Suppressor macrophage treated with lipopolysaccharide for 1 hour (primary cell): Measurements from ENCODE around the gene KLHL3.
A peak's percentile ranks its signal among the peaks of the same experiment; 100 is the strongest.

ENCODE experiments used
- DNase-seq, 3 donors: peaks; one replicate each; pipeline ENCODE4 v3.0.0-alpha.2; 2020 to 2022

KLHL3 gene

DNA sequence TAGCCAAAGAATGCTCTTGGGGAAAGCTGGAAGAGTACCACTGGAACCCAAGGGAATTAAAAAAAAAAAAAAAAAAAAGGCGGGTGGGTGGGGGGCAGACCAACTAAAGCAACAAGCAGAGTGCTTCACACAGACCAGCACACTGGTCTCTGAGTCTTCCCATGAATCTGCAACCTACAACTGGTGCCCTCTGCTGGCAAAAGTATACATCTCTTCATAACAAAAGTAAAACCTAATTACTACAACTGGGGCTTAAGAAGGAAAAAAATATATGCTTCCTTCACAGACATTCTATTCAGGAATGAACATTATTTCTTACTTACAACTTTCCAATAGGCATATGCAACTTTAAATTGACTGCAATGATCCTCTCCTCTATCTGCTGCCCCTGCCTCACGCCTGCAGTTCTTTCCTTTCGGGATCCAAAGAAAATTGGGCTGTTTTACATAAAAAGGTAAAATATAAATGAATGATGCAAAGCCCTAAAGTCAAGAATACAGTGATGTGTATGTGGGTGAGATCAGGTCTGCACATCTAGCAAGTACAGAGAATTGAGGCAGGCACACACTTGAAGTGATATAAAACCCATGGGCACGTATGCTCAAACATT lies 7.2 kb upstream of the KLHL3 start:
- DNase-seq = peak; percentile 86 to 91 (median 89)

DNA sequence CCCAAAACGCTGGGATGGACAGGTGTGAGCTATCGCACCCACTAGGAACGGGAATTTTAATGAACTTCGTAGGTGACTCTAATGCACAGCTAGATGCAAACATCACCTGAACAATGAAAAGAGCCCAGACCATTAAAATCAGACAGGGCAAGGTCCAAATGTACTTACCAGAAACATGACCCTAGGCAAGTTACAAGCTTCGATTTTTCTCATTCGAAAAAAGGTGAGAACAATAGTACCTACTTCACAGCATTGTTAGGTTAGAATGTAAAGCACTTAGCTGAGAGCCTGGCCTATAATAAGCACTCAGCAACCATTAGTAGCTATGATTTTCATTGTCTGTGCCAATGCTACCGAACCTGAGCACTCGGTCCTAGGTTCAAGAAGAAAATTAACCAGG lies 5.8 kb upstream of the KLHL3 start:
- DNase-seq = no peak

DNA sequence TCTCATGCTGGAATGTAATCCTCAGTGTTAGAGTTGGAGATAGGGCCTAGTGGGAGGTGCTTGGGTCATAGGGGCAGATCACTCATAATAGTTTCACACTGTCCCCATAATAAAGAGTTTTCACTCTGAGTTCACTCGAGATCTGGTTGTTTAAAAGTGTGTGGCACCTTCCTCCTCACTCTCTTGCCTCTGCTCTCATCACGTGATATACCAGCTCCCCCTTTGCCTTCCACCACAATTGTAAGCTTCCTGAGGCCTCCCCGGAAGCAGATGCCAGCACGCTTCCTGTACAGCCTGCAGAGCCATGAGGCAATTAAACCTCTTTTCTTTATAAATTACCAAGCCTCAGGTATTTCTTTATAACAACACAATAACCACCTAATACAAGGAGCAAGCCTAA lies 3.8 kb upstream of the KLHL3 start:
- no peak for DNase-seq

DNA sequence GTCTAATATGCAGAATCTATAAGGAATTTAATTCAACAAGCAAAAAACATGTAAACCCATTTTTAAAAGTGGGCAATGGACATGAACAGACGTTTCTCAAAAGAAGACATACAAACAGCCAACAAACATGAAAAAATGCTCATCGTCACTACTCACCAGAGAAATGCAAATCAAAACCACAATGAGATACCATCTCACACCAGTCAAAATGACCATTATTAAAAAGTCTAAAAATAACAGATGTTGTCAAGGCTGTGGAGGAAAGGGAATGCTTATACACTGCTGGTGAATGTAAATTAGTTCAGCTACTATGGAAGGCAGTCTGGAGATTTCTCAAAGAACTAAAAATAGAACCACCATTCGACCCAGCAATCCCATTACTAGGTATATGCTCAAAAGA lies 3.1 kb upstream of the KLHL3 start:
- no peak for DNase-seq

DNA sequence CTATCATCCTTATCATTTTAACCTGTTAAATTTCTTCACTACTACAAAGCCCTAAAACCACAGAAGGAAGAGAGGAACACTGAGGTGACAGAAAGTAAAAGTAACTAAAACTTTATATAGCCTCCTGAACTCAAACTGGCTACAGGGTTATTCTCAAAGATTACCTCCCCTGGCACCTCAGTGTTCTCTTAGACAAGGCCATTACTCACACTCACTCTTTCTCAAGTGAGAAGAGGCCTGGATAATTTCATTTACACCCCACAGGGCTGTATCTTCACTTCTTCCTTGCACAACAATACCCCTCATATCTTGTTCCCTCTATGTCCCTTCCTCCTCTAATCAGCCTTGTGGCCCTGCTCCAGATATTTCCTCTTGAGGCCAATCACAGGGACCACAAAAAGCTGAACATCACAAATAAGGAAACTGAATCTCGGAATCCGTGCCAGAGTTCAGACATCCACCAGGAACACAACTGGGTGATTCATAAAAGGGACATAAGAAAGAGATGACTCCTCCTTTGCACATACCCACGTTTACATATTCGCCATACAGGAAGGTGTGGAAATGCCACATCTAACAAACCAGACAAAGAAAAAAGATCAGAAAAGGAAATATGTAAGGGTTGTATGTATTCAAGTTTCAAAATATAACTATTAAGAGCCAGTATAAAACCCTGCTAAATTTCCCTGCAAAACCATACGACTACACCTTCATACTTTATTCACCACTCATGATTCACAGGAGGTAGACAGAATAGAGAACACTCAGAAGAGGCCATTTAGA lies 1.7 kb upstream of the KLHL3 start:
- peak; percentile 84 to 95 (median 95) for DNase-seq

DNA sequence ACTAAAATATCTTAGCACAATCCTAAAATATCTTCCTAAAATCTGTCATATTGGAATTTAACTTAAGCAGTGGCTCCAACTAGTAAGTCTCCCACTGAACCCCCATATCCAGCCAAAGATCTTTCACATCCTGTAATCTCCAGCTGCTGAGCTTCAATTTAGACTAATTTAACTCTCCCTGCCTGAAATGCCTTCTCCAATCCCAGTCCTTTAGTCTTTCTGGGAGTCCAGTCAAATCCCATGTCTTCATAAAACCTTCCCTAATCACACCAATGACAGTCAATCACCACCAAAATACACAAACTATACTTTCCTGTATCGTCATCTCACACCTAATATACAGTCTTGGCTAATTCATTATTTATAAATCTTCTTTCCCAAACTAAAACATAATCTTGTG lies 607 bp upstream of the KLHL3 start:
- DNase-seq = no peak

DNA sequence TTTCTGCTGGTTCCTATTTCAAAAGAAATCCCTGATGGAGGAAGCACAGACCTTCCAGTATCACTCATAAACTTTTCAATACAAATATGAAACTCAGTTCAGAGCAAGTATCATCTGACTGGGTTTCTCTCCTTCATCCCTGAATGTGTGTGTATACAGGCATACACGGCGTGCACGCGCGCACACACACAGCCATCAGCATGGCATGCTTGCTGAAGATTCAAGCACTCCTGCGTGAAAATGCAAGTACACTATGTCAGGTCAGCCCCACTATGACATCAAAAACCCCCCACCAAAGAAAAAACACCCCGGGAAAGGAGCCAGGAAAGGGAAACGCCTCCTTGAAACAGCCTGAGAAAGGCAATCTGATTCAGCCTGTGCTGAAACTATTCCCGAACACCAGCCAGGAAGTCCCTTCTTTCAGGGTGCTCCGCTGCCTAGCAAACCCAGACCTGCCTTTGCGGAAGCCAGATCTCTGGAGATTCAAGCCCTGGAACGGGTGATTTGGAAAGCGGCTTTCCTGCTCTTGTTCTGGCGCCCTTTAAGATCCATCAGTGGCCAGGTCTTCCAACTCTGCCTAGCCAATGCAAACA lies 831 bp downstream of the KLHL3 start:
- DNase-seq = peak; percentile 75 to 80 (median 76)

DNA sequence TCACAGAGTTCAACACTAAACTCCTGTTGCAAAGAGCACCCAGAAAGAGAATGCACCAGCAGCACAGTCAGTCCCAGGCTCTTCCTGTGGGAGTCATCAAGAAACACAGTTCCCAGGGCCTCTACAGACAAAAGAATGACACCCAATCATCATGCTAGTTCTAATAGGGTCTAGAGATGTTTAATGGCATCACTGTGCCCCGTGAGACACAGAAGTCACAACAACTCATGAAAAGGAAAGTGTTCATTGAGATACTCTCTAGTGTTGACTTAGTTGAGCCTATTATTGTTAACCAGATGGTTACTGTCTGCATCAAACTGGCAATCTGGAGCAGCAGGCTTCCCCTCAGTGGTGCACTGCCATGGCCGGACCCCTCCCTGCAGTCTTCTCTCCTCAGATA lies 1.6 kb downstream of the KLHL3 start:
- peak; percentile 18 to 36 (median 35) for DNase-seq

DNA sequence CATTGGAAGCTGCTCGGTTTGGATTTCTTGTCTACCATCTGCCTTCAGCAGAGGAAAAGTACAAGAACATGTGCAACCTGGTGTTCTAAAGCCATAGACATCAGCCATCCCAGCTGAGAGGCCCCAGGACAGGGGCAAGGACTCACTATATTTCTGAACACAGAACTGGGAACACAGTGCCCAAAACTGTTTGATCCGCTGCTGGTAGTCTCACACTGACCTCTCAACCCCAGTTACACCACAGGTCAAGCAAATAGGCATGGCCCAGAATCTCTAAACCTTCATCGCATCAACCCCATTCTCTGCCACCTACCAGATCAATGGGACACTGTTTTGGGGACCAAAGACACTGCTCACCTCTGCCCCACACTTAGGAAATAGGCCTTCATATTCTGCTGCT lies 2.0 kb downstream of the KLHL3 start:
- DNase-seq = no peak

DNA sequence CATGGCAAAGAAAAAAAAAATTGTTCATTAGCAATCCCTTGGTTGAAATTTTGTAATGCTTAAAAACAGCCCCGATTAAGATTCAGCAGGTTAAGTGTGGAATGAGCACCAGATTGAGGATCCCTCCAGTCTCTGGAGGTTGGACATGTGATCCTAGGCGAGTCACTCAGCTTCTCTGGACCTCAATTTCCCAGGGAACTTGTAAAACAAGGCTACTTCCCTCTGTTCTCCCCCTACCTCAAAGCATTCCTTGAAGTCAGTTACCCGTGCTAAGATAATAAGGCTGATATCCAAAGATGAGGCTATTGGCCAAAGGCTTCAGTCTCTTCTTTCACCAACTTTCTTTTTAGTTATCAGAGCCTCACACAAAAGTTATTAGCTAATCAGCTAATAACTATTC lies 2.9 kb downstream of the KLHL3 start:
- peak in 2 of 3 donors; percentile 19 to 32 for DNase-seq

DNA sequence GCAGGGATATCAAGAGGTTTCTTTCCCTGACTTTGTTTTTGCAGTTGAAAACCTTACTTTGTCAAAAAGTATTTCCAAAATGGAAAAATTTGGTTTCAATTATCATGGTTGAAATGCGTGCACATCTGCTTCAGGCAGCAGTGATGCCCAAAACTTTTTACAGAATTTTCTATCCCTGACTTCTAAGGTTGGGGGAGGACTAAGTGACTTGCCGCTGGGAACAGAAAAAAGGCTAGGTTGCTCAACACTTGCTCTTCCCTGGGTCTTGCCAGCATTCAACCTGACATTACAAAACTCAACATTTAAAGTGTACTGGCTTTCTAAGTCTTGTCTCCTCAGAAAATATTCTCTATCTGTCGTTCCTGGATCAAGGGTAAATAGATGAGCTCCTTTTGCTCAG lies 4.7 kb downstream of the KLHL3 start:
- DNase-seq = no peak

DNA sequence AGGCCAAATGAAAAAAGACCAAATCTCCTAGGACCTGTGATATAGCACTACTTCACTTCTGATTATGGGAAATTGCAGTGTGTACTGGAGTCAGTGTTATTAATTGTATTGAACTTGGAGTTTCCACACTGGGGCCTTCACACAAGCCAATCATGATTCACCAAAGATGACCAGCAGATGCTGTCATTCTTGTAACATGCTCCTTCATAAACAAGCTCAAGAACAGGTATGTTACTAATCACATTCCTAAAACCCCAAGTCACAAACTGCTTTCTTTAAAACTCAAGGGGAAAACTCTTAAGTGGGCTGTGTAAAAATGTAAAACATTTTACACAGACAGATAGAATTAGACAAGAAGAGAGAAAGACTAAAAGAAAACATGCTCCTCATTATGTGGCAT lies 5.6 kb downstream of the KLHL3 start:
- DNase-seq = peak in 2 of 3 donors; percentile 21 to 27

DNA sequence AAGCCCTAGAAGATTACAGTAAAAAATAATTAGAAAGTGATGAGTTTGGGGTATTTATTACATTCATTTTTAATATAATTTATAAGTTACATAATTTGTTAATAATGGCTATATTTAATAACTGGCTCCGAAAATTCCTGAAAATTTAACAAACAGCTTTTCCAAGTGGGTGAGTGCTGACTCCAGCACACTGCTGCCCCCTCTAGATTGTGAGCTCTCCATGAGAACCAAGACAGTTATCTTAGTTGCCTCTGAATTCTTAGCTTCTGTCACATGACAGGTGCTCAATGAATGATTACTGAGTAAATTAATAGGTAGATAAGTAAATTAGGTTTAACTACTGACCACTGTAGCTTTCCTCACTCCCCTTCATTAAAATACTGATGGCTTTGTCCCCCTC lies 7.8 kb downstream of the KLHL3 start:
- no peak for DNase-seq

DNA sequence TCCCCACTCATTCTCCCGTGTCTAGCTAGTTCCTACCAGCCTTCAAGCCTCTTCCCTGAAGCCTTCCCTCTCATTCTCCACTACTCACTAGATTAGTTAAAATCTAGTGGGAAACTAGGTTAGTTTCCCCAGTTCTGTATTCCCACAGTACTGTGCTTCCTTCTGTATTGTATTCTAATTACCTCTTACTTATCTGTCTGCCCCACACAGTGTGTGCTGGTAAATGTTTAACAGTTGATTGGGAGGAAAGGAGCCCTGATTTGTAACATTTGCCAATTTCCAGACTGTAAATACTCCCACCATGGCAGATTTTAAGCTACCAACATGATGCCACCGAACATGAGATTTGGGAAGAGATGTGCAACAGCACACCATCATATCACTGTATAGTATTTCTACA lies 8.3 kb downstream of the KLHL3 start:
- DNase-seq = no peak

DNA sequence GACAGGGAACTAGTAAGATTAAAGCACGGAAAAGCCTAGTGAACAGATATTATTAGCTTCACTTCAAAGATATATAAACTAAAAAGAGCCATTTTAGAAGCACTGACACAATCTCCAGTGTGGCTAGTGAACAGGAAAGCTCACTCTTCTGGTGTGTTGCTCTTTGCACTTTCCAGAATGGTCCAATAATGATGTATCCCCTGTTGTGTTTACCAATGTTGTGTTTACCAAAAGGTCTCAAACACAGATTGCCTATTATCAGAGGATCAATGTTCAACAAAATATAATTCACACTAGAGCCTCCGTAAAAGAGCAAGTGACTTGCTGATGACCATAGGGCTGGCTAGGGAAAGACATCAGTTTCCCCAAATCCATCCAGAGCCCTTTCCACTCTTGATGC lies 11.6 kb downstream of the KLHL3 start:
- DNase-seq = no peak

DNA sequence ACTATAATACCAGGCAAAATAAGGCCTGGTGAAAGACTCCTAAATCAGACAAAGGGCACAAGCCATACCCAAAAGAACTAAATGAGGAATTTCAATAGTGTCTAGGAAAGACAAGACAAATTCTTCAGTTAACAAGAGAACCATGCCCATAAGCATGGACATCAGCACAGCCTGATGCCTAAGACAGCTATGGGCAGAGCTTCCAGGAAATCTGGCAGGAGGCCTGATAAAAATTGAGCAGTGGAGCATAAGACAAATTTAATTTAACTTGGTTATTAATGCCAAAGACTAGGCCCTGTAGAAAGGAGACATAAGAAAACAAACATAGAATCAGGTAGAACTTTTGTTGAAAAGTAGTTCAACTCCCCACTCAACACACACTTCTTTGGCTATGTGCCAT lies 17.3 kb downstream of the KLHL3 start:
- no peak for DNase-seq

DNA sequence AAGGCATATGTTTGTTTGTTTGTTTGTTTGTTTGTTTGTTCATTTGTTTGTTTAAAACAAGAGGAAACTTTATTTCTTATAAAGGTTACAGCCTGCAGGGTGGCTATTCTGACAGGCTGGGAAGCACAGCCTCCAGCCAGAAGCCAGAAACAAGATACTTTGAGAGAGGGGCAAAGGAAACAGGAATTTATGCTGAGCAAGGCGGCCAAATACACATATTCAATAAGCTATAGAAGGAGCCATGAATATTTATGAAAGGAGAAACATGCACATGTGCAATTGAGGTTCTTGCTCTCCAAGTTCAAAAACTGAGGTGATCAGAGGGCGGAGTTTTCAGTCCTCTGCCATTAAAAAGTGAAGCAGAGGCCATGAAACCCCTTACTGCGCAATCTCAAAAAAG lies 19.6 kb downstream of the KLHL3 start:
- no peak for DNase-seq

DNA sequence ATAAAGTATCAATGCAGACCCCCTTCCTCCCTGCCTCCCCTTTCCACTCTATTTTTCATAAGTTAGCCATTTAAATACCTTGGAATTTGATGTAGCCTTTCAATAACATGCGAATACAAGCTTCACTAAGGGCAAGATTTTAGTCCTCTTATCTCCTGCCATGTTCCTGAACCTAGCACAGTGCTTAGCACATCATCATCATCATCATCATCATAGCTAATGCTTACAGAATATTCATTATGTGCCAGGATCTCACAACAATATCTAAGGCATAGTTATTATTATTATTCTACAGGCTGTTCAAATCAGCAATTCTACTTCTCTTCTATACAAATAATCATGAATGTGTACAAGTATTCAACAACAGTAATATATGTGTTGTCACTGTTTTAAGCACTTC lies 20.4 kb downstream of the KLHL3 start:
- no peak for DNase-seq

DNA sequence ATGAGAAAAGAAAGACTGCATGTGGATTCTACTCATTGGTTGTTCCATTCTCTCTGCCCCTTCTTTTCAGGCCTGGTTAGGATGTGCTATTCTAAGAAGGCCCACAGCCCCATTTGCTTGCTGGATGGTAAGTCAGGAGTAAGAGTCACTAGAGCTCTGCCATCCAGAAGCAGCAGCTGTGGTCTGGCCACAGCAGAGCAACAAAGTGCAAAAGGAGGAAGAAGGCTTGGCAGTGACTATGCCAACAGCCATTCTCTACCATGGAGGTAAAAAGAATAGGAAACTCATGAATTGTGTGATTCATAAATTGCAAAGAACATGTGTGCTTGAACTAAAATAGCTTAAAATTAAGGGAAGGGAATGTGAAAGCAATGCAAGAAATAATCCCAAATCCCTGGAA lies 20.9 kb downstream of the KLHL3 start:
- DNase-seq = peak; percentile 27 to 56 (median 33)

DNA sequence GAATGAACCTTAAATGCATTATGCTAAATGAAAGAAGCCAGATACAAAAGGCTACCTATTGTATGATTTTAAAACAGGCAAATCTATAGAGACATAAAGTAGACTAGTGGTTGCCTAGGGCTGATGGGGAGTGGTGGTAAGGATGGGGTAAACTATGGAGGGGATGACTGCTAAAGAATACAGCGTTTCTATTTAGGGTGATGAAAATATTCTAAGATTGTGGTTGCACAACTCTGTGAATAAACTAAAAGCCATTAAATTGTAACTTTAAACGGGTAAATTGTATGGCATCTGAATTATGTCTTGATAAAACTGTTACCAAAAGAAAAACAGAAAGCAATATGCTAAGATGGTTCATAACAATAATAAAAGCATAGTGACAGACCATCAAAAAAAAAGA lies 21.4 kb downstream of the KLHL3 start:
- DNase-seq = no peak

DNA sequence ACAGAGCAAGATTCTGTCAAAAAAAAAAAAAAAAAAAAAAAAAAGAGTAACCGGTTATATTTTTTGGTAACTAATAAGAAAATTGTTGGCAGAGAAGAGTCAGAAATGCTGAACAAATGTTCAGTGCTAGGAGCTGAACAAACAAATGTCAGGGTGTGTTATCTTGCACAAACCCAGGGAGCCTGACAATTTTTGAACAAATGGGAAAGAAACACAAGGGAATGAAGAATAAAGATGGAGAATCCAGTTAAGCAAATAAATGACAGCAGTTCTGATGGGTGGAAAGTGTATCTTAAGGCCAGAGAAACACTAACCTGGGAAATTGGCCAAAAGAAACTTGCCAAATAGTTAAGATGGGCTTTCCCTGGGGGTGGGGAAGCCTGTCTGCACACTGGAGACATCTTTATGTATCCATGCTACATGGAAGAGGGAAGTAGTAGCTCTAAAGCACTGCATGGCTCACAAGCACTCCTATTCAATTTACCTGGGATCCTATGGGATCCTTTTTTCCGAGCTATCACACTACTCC lies 23.7 kb downstream of the KLHL3 start:
- DNase-seq = no peak

DNA sequence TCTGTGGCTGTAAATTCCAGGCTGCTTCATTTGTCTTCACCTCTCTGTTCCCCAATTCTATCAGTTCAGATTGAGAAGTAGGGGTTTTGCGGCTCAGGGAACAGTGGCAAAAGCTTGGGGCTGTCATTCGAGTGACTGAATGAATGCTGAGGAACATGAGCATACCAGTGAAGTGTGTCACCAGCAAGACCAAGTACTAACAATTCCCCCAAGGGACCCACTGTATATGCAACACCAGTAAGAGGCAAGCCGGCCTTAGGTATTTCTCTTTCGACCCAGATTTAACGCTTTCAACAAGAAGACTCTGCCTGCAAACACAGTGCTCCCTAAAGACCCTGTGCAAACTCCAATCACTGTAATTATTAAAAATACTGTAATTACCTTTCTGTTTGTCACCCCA lies 25.8 kb downstream of the KLHL3 start:
- DNase-seq = no peak

DNA sequence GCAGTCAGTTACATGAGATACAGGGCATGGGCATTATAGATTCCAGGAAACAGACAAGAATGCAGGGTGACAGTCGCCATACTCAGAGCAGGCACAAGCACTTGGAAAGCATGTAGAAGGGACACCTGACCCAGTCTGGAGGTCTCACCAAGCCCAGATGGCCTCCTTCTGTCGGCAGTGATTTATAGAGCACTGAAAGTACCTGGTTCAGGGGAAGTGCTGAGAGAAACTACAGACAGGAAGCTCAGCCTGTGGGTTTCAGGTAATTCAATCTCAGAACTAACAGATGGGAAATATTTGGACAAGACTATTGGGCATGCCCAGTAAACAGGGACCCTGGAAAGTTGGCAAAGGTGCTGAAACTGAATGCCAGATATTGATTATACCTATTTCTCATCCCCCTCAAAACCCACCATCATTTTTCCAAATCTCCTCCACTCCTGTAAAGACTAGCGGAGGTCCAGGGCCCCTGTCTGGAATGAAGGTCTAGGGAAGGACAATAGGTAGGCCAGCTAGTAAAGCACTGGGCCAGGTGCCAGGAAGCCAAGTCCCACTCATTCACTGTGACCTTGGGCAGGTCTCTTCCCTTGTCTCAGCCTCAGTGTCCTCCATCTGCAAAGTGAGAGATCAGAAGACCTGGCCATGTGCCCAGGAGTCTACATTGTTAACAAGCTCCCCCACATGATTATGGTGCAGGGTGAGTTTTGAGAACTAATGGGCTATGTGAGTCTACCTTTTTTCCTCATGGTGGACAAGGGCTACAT lies 26.9 kb downstream of the KLHL3 start:
- no peak for DNase-seq
